H1 (cell line): ENCODE results near the gene NUP133.

Experiments used
- JUND ChIP-seq: IDR thresholded peaks from 2 replicates; pipeline ENCODE4 v1.6.1; 2011; ENCODE audit warnings: mild to moderate bottlenecking, improper control_type of control experiment, low read length
- NANOG ChIP-seq: IDR thresholded peaks from 2 replicates; pipeline ENCODE4 v1.6.1; 2011; ENCODE audit warnings: low read length, low read depth, mild to moderate bottlenecking, inconsistent platforms; ENCODE audit not compliant: insufficient read depth, poor library complexity, severe bottlenecking
- SIN3A ChIP-seq, 2 experiments: IDR thresholded peaks in 1 of 2; conservative IDR thresholded peaks in 1 of 2; 2 replicates each; pipeline ENCODE4 v1.6.1; 2011 to 2012; ENCODE audit warnings: low read length in 2 of 2, improper control_type of control experiment in 1 of 2, low read depth in 1 of 2, mild to moderate bottlenecking in 1 of 2
- SP1 ChIP-seq: IDR thresholded peaks from 2 replicates; pipeline ENCODE4 v1.6.1; 2011; ENCODE audit warnings: low read depth, low read length
- SUZ12 ChIP-seq: fragments of 200-600 bp; sonication (generic); IDR thresholded peaks from 2 replicates; pipeline ENCODE4 v1.6.1; 2012; ENCODE audit warnings: mild to moderate bottlenecking, inconsistent platforms, low read length, moderate library complexity, mixed read lengths
- TAF1 ChIP-seq: IDR thresholded peaks from 2 replicates; pipeline ENCODE4 v1.6.1; 2011; ENCODE audit warnings: mild to moderate bottlenecking, low read depth, low read length
- TF ChIP-seq, protein P1 (sequence below), 3 experiments: IDR thresholded peaks; 1 replicate in 2 of 3; 2 replicates in 1 of 3; pipeline versions ENCODE4 v1.5.1 to v1.6.1; 2011; ENCODE audit warnings: low read length in 3 of 3, mild to moderate bottlenecking in 3 of 3, inconsistent platforms in 2 of 3, low read depth in 1 of 3, moderate library complexity in 1 of 3; ENCODE audit not compliant: insufficient read depth in 1 of 3; ENCODE audit errors: control extremely low read depth in 1 of 3
- TF ChIP-seq, protein P2 (sequence below): IDR thresholded peaks from 2 replicates; pipeline ENCODE4 v1.6.1; 2012; ENCODE audit warnings: inconsistent platforms

DNA sequence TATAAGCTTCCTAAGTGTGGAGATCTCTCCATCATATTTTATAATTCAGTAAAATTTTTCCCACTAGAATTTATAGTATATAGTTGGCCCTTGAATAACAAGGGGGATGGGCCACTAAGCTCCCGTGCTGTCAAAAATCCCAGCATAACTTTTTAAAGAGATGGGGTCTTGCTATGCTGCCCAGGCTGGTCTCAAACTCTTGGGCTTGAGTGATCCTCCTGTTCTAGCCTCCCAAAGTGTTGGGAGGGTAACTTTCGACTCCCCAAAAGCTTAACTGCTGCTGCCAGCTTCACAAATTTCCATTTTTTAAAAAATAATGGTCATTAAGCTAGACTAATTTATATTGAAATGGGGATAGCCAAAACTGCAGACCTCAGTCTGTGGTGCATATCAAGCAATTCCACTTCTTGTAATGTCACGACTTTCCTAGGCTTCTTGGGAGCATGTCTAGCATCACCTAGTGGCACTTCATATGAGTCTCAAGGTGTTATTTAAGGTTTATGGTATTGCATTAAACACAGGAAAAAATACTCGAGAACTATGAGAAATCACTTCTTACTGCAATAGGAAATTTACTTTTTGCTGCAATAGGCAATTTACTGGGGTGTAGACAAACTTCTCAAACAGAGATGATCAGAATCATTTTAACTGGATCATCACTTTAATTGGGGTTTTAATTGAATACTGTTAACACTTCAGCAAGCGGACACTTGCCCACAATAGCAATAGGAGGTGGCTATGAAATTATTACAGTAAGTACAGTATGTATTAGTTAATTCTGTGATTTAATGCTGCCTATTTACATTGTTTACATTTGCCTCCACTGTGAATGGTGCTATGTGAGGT lies 55.0 kb downstream of the NUP133 start:
- TF ChIP-seq JUND (no peak), SIN3A (conservative IDR thresholded peaks at IDR 0.05 in 1 of 2, IDR thresholded peaks at IDR 0.05 in 1 of 2; ENCODE audit: low read depth in 1 of 2, low read length in 2 of 2) (no peak), TAF1 (no peak), SP1 (no peak), NANOG (no peak), SUZ12 (no peak)
- TF ChIP-seq, protein P1, sequence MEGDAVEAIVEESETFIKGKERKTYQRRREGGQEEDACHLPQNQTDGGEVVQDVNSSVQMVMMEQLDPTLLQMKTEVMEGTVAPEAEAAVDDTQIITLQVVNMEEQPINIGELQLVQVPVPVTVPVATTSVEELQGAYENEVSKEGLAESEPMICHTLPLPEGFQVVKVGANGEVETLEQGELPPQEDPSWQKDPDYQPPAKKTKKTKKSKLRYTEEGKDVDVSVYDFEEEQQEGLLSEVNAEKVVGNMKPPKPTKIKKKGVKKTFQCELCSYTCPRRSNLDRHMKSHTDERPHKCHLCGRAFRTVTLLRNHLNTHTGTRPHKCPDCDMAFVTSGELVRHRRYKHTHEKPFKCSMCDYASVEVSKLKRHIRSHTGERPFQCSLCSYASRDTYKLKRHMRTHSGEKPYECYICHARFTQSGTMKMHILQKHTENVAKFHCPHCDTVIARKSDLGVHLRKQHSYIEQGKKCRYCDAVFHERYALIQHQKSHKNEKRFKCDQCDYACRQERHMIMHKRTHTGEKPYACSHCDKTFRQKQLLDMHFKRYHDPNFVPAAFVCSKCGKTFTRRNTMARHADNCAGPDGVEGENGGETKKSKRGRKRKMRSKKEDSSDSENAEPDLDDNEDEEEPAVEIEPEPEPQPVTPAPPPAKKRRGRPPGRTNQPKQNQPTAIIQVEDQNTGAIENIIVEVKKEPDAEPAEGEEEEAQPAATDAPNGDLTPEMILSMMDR (IDR thresholded peaks at IDR 0.05; ENCODE audit: control extremely low read depth in 1 of 3, insufficient read depth in 1 of 3, low read depth in 1 of 3, low read length in 3 of 3), result peak in 2 of 3 experiments; percentile 52 to 67; a peak in 3 of 4 replicates
- TF ChIP-seq, protein P2, sequence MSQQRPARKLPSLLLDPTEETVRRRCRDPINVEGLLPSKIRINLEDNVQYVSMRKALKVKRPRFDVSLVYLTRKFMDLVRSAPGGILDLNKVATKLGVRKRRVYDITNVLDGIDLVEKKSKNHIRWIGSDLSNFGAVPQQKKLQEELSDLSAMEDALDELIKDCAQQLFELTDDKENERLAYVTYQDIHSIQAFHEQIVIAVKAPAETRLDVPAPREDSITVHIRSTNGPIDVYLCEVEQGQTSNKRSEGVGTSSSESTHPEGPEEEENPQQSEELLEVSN, result no peak
